HFFc6 (cell line): ENCODE results near the gene IL1RAPL2. TPM values are rescaled to one million over a fixed set of nuclear protein-coding genes. Genes with fewer than 3 reads are reported as not detected.

Experiments used
- DNase-seq: peaks from one replicate; pipeline ENCODE4 v3.0.0-alpha.2; 2018
- H3K27ac Mint-ChIP-seq: 2 replicates; pipeline ENCODE4 v1.8.0; 2020; ENCODE audit warnings: mild to moderate bottlenecking, mixed read lengths
- H3K27me3 Mint-ChIP-seq: 2 replicates; pipeline ENCODE4 v1.8.0; 2021; ENCODE audit warnings: mild to moderate bottlenecking, moderate library complexity, mixed read lengths; ENCODE audit not compliant: insufficient read depth
- H3K36me3 Mint-ChIP-seq: 2 replicates; pipeline ENCODE4 v1.8.0; 2021; ENCODE audit warnings: low read depth, mixed read lengths
- H3K4me1 Mint-ChIP-seq: 2 replicates; pipeline ENCODE4 v1.8.0; 2020; ENCODE audit warnings: low read depth, mixed read lengths
- H3K4me3 Mint-ChIP-seq: 2 replicates; pipeline ENCODE4 v1.8.0; 2020; ENCODE audit warnings: mild to moderate bottlenecking, moderate library complexity, mixed read lengths
- H3K9me3 Mint-ChIP-seq: 2 replicates; pipeline ENCODE4 v1.8.0; 2020; ENCODE audit warnings: mild to moderate bottlenecking, mixed read lengths
- CTCF ChIP-seq: fragments of 200-600 bp; sonication (generic); IDR thresholded peaks from 2 replicates; pipeline ENCODE4 v1.5.0; 2021; ENCODE audit warnings: antibody characterized with exemption, mild to moderate bottlenecking
- total RNA-seq, 6 experiments: library from RNA; stranded (reverse); fragmentation: NEBNext Ultra II Directional; extraction: Animal tissue kit (Norgen Biotek cat#: 25700); gene quantifications; 2 replicates in 1 of 6; 3 replicates in 5 of 6; pipeline ENCODE4 v1.2.3, GENCODE V29; 2021

IL1RAPL2 gene
- total RNA-seq, 6 experiments from 2014 or later: 0.33 TPM; not detected in 5

GRCh38 chrX:104679175-104679574, 113.2 kb downstream of the IL1RAPL2 start:
- DNase-seq: no peak
- Mint-ChIP-seq H3K4me3 (no peak overlapping the region), H3K27me3 (no peaks in the 10 kb centered on the region), H3K36me3 (no peaks in the 10 kb centered on the region), H3K27ac (no peak overlapping the region), H3K9me3 (peaks cover 4% of the 10 kb centered on the region; the same call in 1 of the 2 replicates), H3K4me1 (no peaks in the 10 kb centered on the region)
- TF ChIP-seq CTCF: no peak

GRCh38 chrX:104681214-104681613, 115.2 kb downstream of the IL1RAPL2 start:
- no peak for TF ChIP-seq CTCF
- no peak for DNase-seq
- no peaks in the 10 kb centered on the region for H3K36me3 Mint-ChIP-seq
- H3K27ac Mint-ChIP-seq: no peak overlapping the region
- no peak overlapping the region for H3K4me3 Mint-ChIP-seq
- no peaks in the 10 kb centered on the region for H3K4me1 Mint-ChIP-seq
- H3K27me3 Mint-ChIP-seq: no peaks in the 10 kb centered on the region
- peaks cover 4% of the 10 kb centered on the region; the same call in 1 of the 2 replicates for H3K9me3 Mint-ChIP-seq

GRCh38 chrX:104684077-104684476, 118.1 kb downstream of the IL1RAPL2 start:
- Mint-ChIP-seq H3K4me3 (no peak overlapping the region), H3K36me3 (no peaks in the 10 kb centered on the region), H3K4me1 (no peaks in the 10 kb centered on the region), H3K27me3 (no peaks in the 10 kb centered on the region), H3K27ac (no peak overlapping the region), H3K9me3 (no peaks in the 10 kb centered on the region)
- no peak for TF ChIP-seq CTCF
- no peak for DNase-seq

GRCh38 chrX:104695593-104695992, 129.6 kb downstream of the IL1RAPL2 start:
- Mint-ChIP-seq H3K9me3 (no peaks in the 10 kb centered on the region), H3K4me1 (no peaks in the 10 kb centered on the region), H3K4me3 (no peak overlapping the region), H3K27ac (no peak overlapping the region), H3K36me3 (no peaks in the 10 kb centered on the region), H3K27me3 (no peaks in the 10 kb centered on the region)
- DNase-seq: no peak
- TF ChIP-seq CTCF: no peak

GRCh38 chrX:104696667-104697066, 130.7 kb downstream of the IL1RAPL2 start:
- Mint-ChIP-seq H3K4me1 (no peaks in the 10 kb centered on the region), H3K36me3 (no peaks in the 10 kb centered on the region), H3K9me3 (no peaks in the 10 kb centered on the region), H3K27me3 (no peaks in the 10 kb centered on the region), H3K27ac (no peak overlapping the region), H3K4me3 (no peak overlapping the region)
- DNase-seq: no peak
- no peak for TF ChIP-seq CTCF

GRCh38 chrX:104697294-104697693, 131.3 kb downstream of the IL1RAPL2 start:
- no peaks in the 10 kb centered on the region for H3K36me3 Mint-ChIP-seq

More at GRCh38 chrX:104697294-104697693, 131.3 kb downstream of the IL1RAPL2 start:
- H3K4me1 Mint-ChIP-seq: no peaks in the 10 kb centered on the region
- DNase-seq: no peak
- no peaks in the 10 kb centered on the region for H3K9me3 Mint-ChIP-seq
- TF ChIP-seq CTCF: no peak
- H3K27ac Mint-ChIP-seq: no peak overlapping the region
- no peak overlapping the region for H3K4me3 Mint-ChIP-seq
- H3K27me3 Mint-ChIP-seq: no peaks in the 10 kb centered on the region
